BJ (cell line): ENCODE measurements around the gene SPPL2B. TPM values are rescaled to one million over a fixed set of nuclear protein-coding genes. Genes with fewer than 3 reads are reported as not detected.

ENCODE experiments used
- CTCF ChIA-PET: fragments of 350-600 bp; formaldehyde crosslinking; extraction: SDS; loops from one replicate; lab custom pipeline; 2021; ENCODE audit warnings: antibody characterized with exemption, inconsistent platforms; lab: Yijun Ruan, JAX
- POLR2A ChIA-PET: fragments of 300-600 bp; sonication (Branson Sonifier 250); formaldehyde crosslinking; extraction: SDS; loops from one replicate; lab custom pipeline; 2021; ENCODE audit warnings: antibody characterized with exemption; lab: Charles Lee
- DNase-seq: peaks from one replicate; pipeline ENCODE4 v3.0.0-alpha.2; 2011; ENCODE audit warnings: low read depth
- H3K27me3 ChIP-seq: 2 replicates; pipeline ENCODE4 v1.6.0; 2011; ENCODE audit warnings: low read length; ENCODE audit not compliant: control insufficient read depth, insufficient read depth
- H3K36me3 ChIP-seq: 2 replicates; pipeline ENCODE4 v1.5.1; 2011; ENCODE audit warnings: low read length; ENCODE audit not compliant: control insufficient read depth, insufficient read depth
- H3K4me3 ChIP-seq: 2 replicates; pipeline ENCODE4 v1.5.1; 2011; ENCODE audit warnings: low read depth, mild to moderate bottlenecking, control low read depth, low read length
- CTCF ChIP-seq: IDR thresholded peaks from 2 replicates; pipeline ENCODE4 v1.5.1; 2011; ENCODE audit warnings: low read depth, mild to moderate bottlenecking, control low read depth, inconsistent platforms, low read length, moderate library complexity; ENCODE audit not compliant: insufficient read depth
- polyA plus RNA-seq: library from polyadenylated mRNA; depleted of rRNA; stranded (reverse); fragments of >200 nt; gene quantifications from 2 replicates; pipeline ENCODE4 v1.2.3, GENCODE V29; 2011

The SPPL2B gene
- polyA plus RNA-seq, 1 experiment, result 24.9 TPM

- Histone ChIP-seq H3K27me3 (peaks cover 4% of the 10 kb centered on the region), H3K36me3 (no peaks in the 10 kb centered on the region), H3K4me3 (no peak overlapping the region)
- ChIA-PET CTCF (interaction anchor here (0.7 to 3.4 kb wide), 22 partner anchors 8 to 386 kb away, joined by 3 to 35 read pairs (median 5); partner anchors contain the start of genes LSM7, PEAK3, PLEKHJ1 and SPPL2B), POLR2A (no interaction called here)
- no peak for TF ChIP-seq CTCF
- no peak for DNase-seq
Measured at GRCh38 chr19:2315121-2315817, 13.2 kb upstream of the SPPL2B start.

DNA sequence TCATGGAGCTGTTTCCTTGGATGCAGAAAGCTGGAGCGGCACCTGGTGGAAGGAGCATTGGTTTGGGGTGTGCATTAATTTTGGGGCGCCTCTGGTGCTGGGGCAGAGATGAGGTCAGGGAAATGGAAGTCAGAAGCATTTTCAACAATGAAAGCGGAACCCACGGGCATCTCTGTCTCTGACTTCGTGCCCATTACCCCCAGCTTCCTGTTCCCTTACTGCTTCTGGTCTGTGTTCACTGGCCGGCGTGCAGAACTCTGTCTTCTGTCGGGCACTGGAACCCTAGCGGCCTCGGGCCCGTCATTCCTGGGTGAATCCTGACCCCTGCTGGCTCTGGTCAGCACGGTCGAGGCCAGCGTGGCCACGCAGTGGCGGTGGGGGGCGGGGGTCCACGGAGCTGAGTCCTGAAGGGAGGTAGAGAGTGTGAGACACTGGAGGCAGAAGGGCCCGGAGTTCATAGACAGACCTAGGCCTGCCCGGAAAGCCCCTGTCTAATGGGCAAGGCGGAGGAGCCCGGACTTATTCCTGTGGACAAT, 12.6 kb upstream of the SPPL2B start:
- Histone ChIP-seq H3K27me3 (peaks cover 4% of the 10 kb centered on the region), H3K36me3 (no peaks in the 10 kb centered on the region), H3K4me3 (no peak overlapping the region)
- POLR2A ChIA-PET, result interaction anchor here (0.6 kb wide), 1 partner anchor 12 kb away, joined by 3 read pairs; the partner anchor contains the start of gene LSM7
- CTCF ChIA-PET, result interaction anchor here (0.6 to 3.4 kb wide), 30 partner anchors 8 to 542 kb away, joined by 3 to 35 read pairs (median 4); partner anchors contain the start of genes LSM7, PEAK3, PLEKHJ1 and SPPL2B
- TF ChIP-seq CTCF, result peak; percentile 81
- no peak for DNase-seq

DNA sequence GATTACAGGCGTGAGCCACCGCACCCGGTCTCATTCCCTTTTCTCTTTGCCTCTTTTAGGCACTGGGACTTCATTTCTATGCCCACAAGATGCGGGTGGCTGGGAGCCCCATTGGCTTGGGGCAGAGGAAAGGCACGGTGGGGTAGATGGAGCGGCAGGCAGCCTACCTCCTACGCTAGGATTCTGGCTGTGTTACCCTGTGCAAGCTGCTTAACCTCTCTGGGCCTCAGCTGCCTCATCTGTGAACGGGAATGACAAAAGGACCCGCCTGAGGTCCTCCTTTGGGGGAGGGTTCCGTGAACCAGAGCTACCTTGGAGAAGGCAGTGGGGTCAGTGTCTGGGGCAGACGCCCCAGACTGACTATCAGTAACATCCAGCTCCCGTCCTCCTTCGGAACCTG, 11.2 kb upstream of the SPPL2B start:
- POLR2A ChIA-PET, result no interaction called here
- no peak for TF ChIP-seq CTCF
- Histone ChIP-seq H3K4me3 (no peak overlapping the region), H3K36me3 (peaks cover 2% of the 10 kb centered on the region; the same call in 1 of the 2 replicates), H3K27me3 (peaks cover 2% of the 10 kb centered on the region)
- no peak for DNase-seq
- CTCF ChIA-PET, result interaction anchor here (1.2 to 3.4 kb wide), 5 partner anchors 10 to 247 kb away, joined by 4 to 35 read pairs (median 8); partner anchors contain the start of genes LSM7, PLEKHJ1 and SPPL2B

GRCh38 chr19:2317756-2318155, 10.7 kb upstream of the SPPL2B start:
- Histone ChIP-seq H3K27me3 (no peaks in the 10 kb centered on the region), H3K4me3 (no peak overlapping the region), H3K36me3 (peaks cover 2% of the 10 kb centered on the region)
- POLR2A ChIA-PET, result no interaction called here
- DNase-seq, result no peak
- TF ChIP-seq CTCF, result no peak
- CTCF ChIA-PET, result interaction anchor here (2.9 to 3.4 kb wide), 2 partner anchors 9 to 163 kb away, joined by 27 to 35 read pairs; partner anchors contain the start of genes LSM7 and SPPL2B

DNA sequence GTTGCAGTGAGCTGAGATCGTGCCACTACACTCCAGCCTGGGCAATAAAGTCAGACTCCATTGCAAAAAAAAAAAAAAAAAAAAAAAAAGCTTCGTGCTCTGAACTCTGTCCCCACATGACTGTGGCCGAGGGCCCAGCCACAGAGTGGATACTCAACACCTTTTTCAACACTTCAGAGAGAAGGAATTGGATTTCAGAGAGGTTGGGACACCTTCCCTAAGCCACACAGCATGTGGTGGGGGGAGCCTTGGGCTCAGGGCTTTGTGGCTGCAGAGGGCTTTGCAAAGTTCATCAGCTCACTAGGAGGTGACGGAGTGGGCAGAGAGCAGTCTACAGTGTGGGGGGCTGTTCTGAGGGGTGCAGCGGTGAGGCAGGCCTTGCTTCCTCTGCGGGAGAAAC, 9.6 kb upstream of the SPPL2B start:
- no peaks in the 10 kb centered on the region for H3K27me3 ChIP-seq
- CTCF ChIA-PET, result interaction anchor here (0.8 to 1.2 kb wide), 2 partner anchors 8 to 163 kb away, joined by 3 to 4 read pairs; no protein-coding TSS in a partner anchor
- H3K4me3 ChIP-seq, result no peak overlapping the region
- no peak for DNase-seq
- peaks cover 5% of the 10 kb centered on the region for H3K36me3 ChIP-seq
- POLR2A ChIA-PET, result no interaction called here
- TF ChIP-seq CTCF, result no peak
